ENCODE results near the gene PRSS33. TPM values are rescaled to one million over a fixed set of nuclear protein-coding genes. Genes with fewer than 3 reads are reported as not detected.

The PRSS33 gene
- total and polyA plus RNA-seq, 9 of the 15 experiments (the other 6 are each of a cell fraction or from before 2014, with no cell fraction given), result not detected

DNA sequence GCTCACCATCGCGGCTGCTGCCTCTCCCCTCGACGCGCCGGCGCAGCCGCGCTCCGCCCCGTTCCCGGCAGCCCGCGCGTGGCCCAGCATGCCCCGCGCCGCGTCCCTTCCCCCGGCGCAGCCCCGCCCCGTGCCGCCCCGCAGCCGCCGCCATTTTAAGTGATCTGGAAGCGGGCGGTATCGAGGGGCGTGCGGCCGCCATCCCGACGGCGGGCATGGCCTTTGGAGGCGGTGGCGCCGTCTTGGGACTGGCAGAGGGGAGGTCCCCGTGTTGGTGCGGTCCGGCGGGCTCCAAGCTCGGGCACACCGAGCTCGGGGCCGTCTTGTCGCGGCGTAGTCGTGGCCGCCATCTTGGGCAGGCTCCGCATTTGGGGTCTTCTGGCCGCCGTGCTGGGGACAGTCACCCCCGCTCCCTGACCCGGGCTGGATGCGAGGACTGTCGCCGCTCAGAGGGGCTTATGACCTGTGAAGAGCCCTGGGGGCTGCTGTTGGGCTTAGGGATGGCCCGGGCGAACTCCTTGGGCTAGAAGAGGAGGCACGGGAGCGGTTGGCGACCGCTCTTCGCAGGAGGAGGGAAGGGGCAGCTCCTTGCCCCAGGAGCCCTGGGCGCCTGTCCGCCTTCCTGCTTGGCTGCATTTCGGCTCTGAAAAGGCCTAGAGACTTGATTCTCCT lies 10.0 kb downstream of the PRSS33 start, which contains the start of gene ELOB (continued):
- no peak for TF ChIP-seq MED1 (CRISPR knock-in tag; IDR thresholded peaks at IDR 0.05; ENCODE audit: borderline replicate concordance)
- no peak for TF ChIP-seq RFX7 (CRISPR knock-in tag; IDR thresholded peaks at IDR 0.05)
- TF ChIP-seq, protein P1, sequence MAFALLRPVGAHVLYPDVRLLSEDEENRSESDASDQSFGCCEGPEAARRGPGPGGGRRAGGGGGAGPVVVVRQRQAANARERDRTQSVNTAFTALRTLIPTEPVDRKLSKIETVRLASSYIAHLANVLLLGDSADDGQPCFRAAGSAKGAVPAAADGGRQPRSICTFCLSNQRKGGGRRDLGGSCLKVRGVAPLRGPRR (CRISPR knock-in tag; IDR thresholded peaks at IDR 0.05), result 0 out of 2 replicates have a peak, but pooled peaks have one; percentile 64
- TF ChIP-seq MEIS2 (IDR thresholded peaks at IDR 0.05; ENCODE audit: partially characterized antibody), result no peak
- peak; percentile 81 for TF ChIP-seq ELF4 (CRISPR knock-in tag; IDR thresholded peaks at IDR 0.05)
- TF ChIP-seq, protein P2, sequence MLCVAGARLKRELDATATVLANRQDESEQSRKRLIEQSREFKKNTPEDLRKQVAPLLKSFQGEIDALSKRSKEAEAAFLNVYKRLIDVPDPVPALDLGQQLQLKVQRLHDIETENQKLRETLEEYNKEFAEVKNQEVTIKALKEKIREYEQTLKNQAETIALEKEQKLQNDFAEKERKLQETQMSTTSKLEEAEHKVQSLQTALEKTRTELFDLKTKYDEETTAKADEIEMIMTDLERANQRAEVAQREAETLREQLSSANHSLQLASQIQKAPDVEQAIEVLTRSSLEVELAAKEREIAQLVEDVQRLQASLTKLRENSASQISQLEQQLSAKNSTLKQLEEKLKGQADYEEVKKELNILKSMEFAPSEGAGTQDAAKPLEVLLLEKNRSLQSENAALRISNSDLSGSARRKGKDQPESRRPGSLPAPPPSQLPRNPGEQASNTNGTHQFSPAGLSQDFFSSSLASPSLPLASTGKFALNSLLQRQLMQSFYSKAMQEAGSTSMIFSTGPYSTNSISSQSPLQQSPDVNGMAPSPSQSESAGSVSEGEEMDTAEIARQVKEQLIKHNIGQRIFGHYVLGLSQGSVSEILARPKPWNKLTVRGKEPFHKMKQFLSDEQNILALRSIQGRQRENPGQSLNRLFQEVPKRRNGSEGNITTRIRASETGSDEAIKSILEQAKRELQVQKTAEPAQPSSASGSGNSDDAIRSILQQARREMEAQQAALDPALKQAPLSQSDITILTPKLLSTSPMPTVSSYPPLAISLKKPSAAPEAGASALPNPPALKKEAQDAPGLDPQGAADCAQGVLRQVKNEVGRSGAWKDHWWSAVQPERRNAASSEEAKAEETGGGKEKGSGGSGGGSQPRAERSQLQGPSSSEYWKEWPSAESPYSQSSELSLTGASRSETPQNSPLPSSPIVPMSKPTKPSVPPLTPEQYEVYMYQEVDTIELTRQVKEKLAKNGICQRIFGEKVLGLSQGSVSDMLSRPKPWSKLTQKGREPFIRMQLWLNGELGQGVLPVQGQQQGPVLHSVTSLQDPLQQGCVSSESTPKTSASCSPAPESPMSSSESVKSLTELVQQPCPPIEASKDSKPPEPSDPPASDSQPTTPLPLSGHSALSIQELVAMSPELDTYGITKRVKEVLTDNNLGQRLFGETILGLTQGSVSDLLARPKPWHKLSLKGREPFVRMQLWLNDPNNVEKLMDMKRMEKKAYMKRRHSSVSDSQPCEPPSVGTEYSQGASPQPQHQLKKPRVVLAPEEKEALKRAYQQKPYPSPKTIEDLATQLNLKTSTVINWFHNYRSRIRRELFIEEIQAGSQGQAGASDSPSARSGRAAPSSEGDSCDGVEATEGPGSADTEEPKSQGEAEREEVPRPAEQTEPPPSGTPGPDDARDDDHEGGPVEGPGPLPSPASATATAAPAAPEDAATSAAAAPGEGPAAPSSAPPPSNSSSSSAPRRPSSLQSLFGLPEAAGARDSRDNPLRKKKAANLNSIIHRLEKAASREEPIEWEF (CRISPR knock-in tag; IDR thresholded peaks at IDR 0.05), result no peak
- peak; percentile 94 for TF ChIP-seq TBP (optimal IDR thresholded peaks at IDR 0.05; ENCODE audit: low read depth, low read length)
- TF ChIP-seq, protein P3, sequence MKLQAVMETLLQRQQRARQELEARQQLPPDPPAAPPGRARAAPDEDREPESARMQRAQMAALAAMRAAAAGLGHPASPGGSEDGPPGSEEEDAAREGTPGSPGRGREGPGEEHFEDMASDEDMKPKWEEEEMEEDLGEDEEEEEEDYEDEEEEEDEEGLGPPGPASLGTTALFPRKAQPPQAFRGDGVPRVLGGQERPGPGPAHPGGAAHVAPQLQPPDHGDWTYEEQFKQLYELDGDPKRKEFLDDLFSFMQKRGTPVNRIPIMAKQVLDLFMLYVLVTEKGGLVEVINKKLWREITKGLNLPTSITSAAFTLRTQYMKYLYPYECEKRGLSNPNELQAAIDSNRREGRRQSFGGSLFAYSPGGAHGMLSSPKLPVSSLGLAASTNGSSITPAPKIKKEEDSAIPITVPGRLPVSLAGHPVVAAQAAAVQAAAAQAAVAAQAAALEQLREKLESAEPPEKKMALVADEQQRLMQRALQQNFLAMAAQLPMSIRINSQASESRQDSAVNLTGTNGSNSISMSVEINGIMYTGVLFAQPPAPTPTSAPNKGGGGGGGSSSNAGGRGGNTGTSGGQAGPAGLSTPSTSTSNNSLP (IDR thresholded peaks at IDR 0.05; ENCODE audit: borderline replicate concordance, low read depth, low read length), result no peak
- TF ChIP-seq KDM5B (IDR thresholded peaks at IDR 0.05; ENCODE audit: insufficient replicate concordance, low read depth, low read length), result no peak
- TF ChIP-seq, protein P4, sequence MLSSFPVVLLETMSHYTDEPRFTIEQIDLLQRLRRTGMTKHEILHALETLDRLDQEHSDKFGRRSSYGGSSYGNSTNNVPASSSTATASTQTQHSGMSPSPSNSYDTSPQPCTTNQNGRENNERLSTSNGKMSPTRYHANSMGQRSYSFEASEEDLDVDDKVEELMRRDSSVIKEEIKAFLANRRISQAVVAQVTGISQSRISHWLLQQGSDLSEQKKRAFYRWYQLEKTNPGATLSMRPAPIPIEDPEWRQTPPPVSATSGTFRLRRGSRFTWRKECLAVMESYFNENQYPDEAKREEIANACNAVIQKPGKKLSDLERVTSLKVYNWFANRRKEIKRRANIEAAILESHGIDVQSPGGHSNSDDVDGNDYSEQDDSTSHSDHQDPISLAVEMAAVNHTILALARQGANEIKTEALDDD (IDR thresholded peaks at IDR 0.05), result no peak
- TF ChIP-seq NFE2L1 (tag; IDR thresholded peaks at IDR 0.05; ENCODE audit: borderline replicate concordance, low read depth), result no peak
- TF ChIP-seq, protein P5, sequence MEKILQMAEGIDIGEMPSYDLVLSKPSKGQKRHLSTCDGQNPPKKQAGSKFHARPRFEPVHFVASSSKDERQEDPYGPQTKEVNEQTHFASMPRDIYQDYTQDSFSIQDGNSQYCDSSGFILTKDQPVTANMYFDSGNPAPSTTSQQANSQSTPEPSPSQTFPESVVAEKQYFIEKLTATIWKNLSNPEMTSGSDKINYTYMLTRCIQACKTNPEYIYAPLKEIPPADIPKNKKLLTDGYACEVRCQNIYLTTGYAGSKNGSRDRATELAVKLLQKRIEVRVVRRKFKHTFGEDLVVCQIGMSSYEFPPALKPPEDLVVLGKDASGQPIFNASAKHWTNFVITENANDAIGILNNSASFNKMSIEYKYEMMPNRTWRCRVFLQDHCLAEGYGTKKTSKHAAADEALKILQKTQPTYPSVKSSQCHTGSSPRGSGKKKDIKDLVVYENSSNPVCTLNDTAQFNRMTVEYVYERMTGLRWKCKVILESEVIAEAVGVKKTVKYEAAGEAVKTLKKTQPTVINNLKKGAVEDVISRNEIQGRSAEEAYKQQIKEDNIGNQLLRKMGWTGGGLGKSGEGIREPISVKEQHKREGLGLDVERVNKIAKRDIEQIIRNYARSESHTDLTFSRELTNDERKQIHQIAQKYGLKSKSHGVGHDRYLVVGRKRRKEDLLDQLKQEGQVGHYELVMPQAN (IDR thresholded peaks at IDR 0.05; ENCODE audit: borderline replicate concordance), result no peak
- no peak; the same call in 1 of the 2 replicates for TF ChIP-seq HMG20B (CRISPR knock-in tag; IDR thresholded peaks at IDR 0.05)
- TF ChIP-seq NR2C1 (IDR thresholded peaks at IDR 0.05), result peak; percentile 60; the same call in 1 of the 2 replicates
- TF ChIP-seq NR2C1 (tag; IDR thresholded peaks at IDR 0.05), result peak; percentile 37; the same call in 1 of the 2 replicates
- no peak for TF ChIP-seq SPI1 (IDR thresholded peaks at IDR 0.05; ENCODE audit: borderline replicate concordance, low read depth, low read length)
- peak; percentile 79 for TF ChIP-seq POLR2H (tag; IDR thresholded peaks at IDR 0.05; ENCODE audit: low read depth)

All from K562 (cell line).